Measurements from ENCODE around the gene ZNF674.

GRCh38 chrX:46500054-46500453 is 45.2 kb downstream of the ZNF674 start:
- TF ChIP-seq CTCF (IDR thresholded peaks at IDR 0.05 in 8 of 11, conservative IDR thresholded peaks at IDR 0.05 in 3 of 11) (no peak), POLR2A (IDR thresholded peaks at IDR 0.05) (no peak), POLR2AphosphoS5 (IDR thresholded peaks at IDR 0.05) (no peak)

All from spleen (tissue), 7 donors.